HepG2 (cell line): ENCODE measurements around the gene PDIA2. TPM values are rescaled to one million over a fixed set of nuclear protein-coding genes. Genes with fewer than 3 reads are reported as not detected.

ENCODE experiments used
- ATAC-seq: fragments of 200-7000 bp; cut with Tn5 transposase; 3 replicates; pipeline ENCODE4 v1.9.1; 2020; ENCODE audit warnings: mild to moderate bottlenecking, moderate library complexity
- BruUV-seq: library from RNA; stranded (reverse); fragments of 400-500 nt; replicated peaks from 2 replicates; lab custom pipeline; 2021; lab: Mats Ljungman, UMichigan
- CTCF ChIA-PET: fragments of 300-600 bp; formaldehyde crosslinking; extraction: SDS; loops from one replicate; lab custom pipeline; 2021; ENCODE audit warnings: low total read pairs, inconsistent platforms, low intra/inter-chr PET ratio; lab: Yijun Ruan, JAX
- POLR2A ChIA-PET: fragments of 350-600 bp; sonication (Branson Sonifier 250); formaldehyde crosslinking; loops from one replicate; lab custom pipeline; 2020; ENCODE audit warnings: antibody characterized with exemption, inconsistent platforms; lab: Yijun Ruan, JAX
- DNase-seq: peaks from one replicate; pipeline ENCODE4 v3.0.0-alpha.2; 2015; ENCODE audit warnings: low spot score
- FAIRE-seq: peaks from 3 replicates; lab custom pipeline; 2011; peaks lifted over from hg19 to GRCh38; lab: Jason Lieb, UNC
- H2AFZ ChIP-seq: one replicate; pipeline ENCODE4 v1.6.1; 2011; ENCODE audit warnings: low read length, inconsistent platforms
- H3K27ac ChIP-seq: fragments of 300-600 bp; 3 replicates; pipeline ENCODE4 v1.8.0; 2011; ENCODE audit warnings: mixed run types, mild to moderate bottlenecking, mixed read lengths, low read length, inconsistent platforms; ENCODE audit not compliant: insufficient read depth; ENCODE audit errors: extremely low read length
- H3K27me3 ChIP-seq, 2 experiments: fragments of 200-600 bp in 1 of 2; 2 replicates in 1 of 2; 3 replicates in 1 of 2; pipeline versions ENCODE4 v1.6.0 to v1.8.0; 2011; ENCODE audit warnings: low read length in 2 of 2, mild to moderate bottlenecking in 2 of 2, moderate library complexity in 2 of 2, inconsistent platforms in 1 of 2; ENCODE audit not compliant: insufficient read depth in 2 of 2, control insufficient read depth in 1 of 2
- H3K36me3 ChIP-seq, 2 experiments: fragments of 200-600 bp in 1 of 2; replicated peaks in 1 of 2; 2 replicates in 1 of 2; 3 replicates in 1 of 2; pipeline versions ENCODE4 v1.5.1 to v1.8.0; 2011; ENCODE audit warnings: low read length in 2 of 2, inconsistent platforms in 1 of 2; ENCODE audit not compliant: insufficient read depth in 2 of 2, control insufficient read depth in 1 of 2
- H3K4me1 ChIP-seq: 2 replicates; pipeline ENCODE4 v1.5.1; 2012; ENCODE audit warnings: low read length, inconsistent platforms; ENCODE audit not compliant: insufficient read depth
- H3K4me2 ChIP-seq: 2 replicates; pipeline ENCODE4 v1.6.0; 2011; ENCODE audit warnings: low read depth, low read length, inconsistent platforms
- H3K4me3 ChIP-seq, 3 experiments: fragments of 200-600 bp in 1 of 3; sonication (generic), shearing (Covaris generic) in 1 of 3; replicated peaks in 1 of 3; 2 replicates each; pipeline ENCODE4 v1.5.1; 2011 to 2016; ENCODE audit warnings: low read length in 3 of 3, inconsistent platforms in 2 of 3, low read depth in 2 of 3, mild to moderate bottlenecking in 2 of 3, control low read depth in 1 of 3, mixed read lengths in 1 of 3; ENCODE audit not compliant: insufficient read depth in 1 of 3
- H3K79me2 ChIP-seq: one replicate; pipeline ENCODE4 v1.6.1; 2011; ENCODE audit warnings: low read length, inconsistent platforms; ENCODE audit not compliant: insufficient read depth
- H3K9ac ChIP-seq: 2 replicates; pipeline ENCODE4 v1.6.0; 2011; ENCODE audit warnings: mild to moderate bottlenecking, low read depth, low read length, inconsistent platforms; ENCODE audit not compliant: insufficient read depth
- H3K9me3 ChIP-seq: 2 replicates; pipeline ENCODE4 v1.5.1; 2012; ENCODE audit warnings: mild to moderate bottlenecking, low read length
- H4K20me1 ChIP-seq: 2 replicates; pipeline ENCODE4 v1.6.0; 2011; ENCODE audit warnings: inconsistent platforms, mild to moderate bottlenecking, low read length, moderate library complexity; ENCODE audit not compliant: insufficient read depth
- BRCA1 ChIP-seq: sonication (generic); formaldehyde crosslinking; IDR thresholded peaks from 2 replicates; pipeline ENCODE4 v1.4.0; 2020; ENCODE audit warnings: missing genetic modification reagents
- CHCHD3 ChIP-seq: sonication (generic); formaldehyde crosslinking; IDR thresholded peaks from 2 replicates; pipeline ENCODE4 v1.8.0; 2022; ENCODE audit warnings: mild to moderate bottlenecking, missing genetic modification reagents, moderate library complexity
- HIVEP1 ChIP-seq: sonication (generic); formaldehyde crosslinking; IDR thresholded peaks from 2 replicates; pipeline ENCODE4 v1.4.0; 2020; ENCODE audit warnings: mild to moderate bottlenecking, missing genetic modification reagents
- MAX ChIP-seq: IDR thresholded peaks from 2 replicates; pipeline ENCODE4 v1.6.1; 2012; ENCODE audit warnings: inconsistent platforms
- MZF1 ChIP-seq: sonication (generic); formaldehyde crosslinking; IDR thresholded peaks from 2 replicates; pipeline ENCODE4 v1.8.1; 2023; ENCODE audit warnings: mild to moderate bottlenecking, missing genetic modification reagents, borderline replicate concordance
- NR0B2 ChIP-seq: sonication (generic); formaldehyde crosslinking; IDR thresholded peaks from 2 replicates; pipeline ENCODE4 v1.4.0; 2020; ENCODE audit warnings: mild to moderate bottlenecking, missing genetic modification reagents
- SNAPC2 ChIP-seq: sonication (generic); formaldehyde crosslinking; IDR thresholded peaks from 2 replicates; pipeline ENCODE4 v1.8.1; 2022; ENCODE audit warnings: mild to moderate bottlenecking, missing genetic modification reagents
- TCF12 ChIP-seq, 2 experiments: fragments of 450-650 bp in 1 of 2; sonication (generic) in 1 of 2; formaldehyde crosslinking in 1 of 2; IDR thresholded peaks; 2 replicates each; pipeline versions ENCODE4 v1.6.1 to v1.8.0; 2017 to 2022; ENCODE audit warnings: antibody characterized with exemption in 1 of 2, mild to moderate bottlenecking in 1 of 2, missing genetic modification reagents in 1 of 2, moderate library complexity in 1 of 2
- TRAFD1 ChIP-seq: sonication (generic); formaldehyde crosslinking; IDR thresholded peaks from 2 replicates; pipeline ENCODE4 v1.5.1; 2020; ENCODE audit warnings: missing genetic modification reagents, mild to moderate bottlenecking, borderline replicate concordance
- ZBTB46 ChIP-seq: sonication (generic); formaldehyde crosslinking; IDR thresholded peaks from 2 replicates; pipeline ENCODE4 v1.4.0; 2020; ENCODE audit warnings: mild to moderate bottlenecking, missing genetic modification reagents, borderline replicate concordance
- ZNF256 ChIP-seq: sonication (generic); formaldehyde crosslinking; conservative IDR thresholded peaks from 2 replicates; pipeline ENCODE4 v1.4.0; 2020; ENCODE audit warnings: missing genetic modification reagents
- ZNF556 ChIP-seq: sonication (generic); formaldehyde crosslinking; IDR thresholded peaks from 2 replicates; pipeline ENCODE4 v1.4.0; 2020; ENCODE audit warnings: mild to moderate bottlenecking, missing genetic modification reagents, borderline replicate concordance
- WGBS: methylation state at CpG from one replicate; pipeline ENCODE4 v1.1.6; 2017; ENCODE audit warnings: low lambda C conversion rate; 5-methylcytosine and 5-hydroxymethylcytosine counted together
- in situ Hi-C: cut with HindIII; loops from 2 replicates; pipeline ENCODE4 v1.10.0; 2017; ENCODE audit warnings: low pct_unique_long_range_greater_than_20kb; ENCODE audit not compliant: extremely low pct_ligation_motif_present
- intact Hi-C: fragments of 100-400 bp; cut with micrococcal nuclease; formaldehyde crosslinking; loops from one replicate; pipeline ENCODE4 v1.10.0; 2022; ENCODE audit not compliant: unreplicated experiment
- polyA plus RNA-seq, 8 experiments: library from polyadenylated mRNA; depleted of rRNA in 3 of 8; stranded (reverse) in 7 of 8; unstranded in 1 of 8; fragments of >200 nt; fragmentation: Illumina TruSeq in 4 of 8; extraction: Trizol in 4 of 8; gene quantifications; 2 replicates each; pipeline versions ENCODE4 v1.2.1 to v1.2.3, GENCODE V29; 2011 to 2016; ENCODE audit warnings: low read depth in 4 of 8, missing spikeins in 1 of 8, mixed read lengths in 1 of 8; ENCODE audit not compliant: insufficient read depth in 1 of 8
- total RNA-seq, 5 experiments: library from RNA; depleted of rRNA; stranded (reverse); fragments of >200 nt; fragmentation: Illumina TruSeq; extraction: Trizol; gene quantifications; 2 replicates each; pipeline ENCODE4 v1.2.3, GENCODE V29; 2016; ENCODE audit warnings: low read depth in 1 of 5

The PDIA2 gene
- total and polyA plus RNA-seq, 2 of the 13 experiments (the other 11 are each of a cell fraction or from before 2014, with no cell fraction given) = 0.35 to 1.9 TPM

GRCh38 chr16:239948-240277 lies 43.1 kb upstream of the PDIA2 start (continued):
- TF ChIP-seq ZBTB46 (CRISPR knock-in tag) (no peak), ZNF556 (no peak), HIVEP1 (CRISPR knock-in tag) (no peak), BRCA1 (no peak), SNAPC2 (CRISPR knock-in tag) (no peak), MZF1 (CRISPR knock-in tag) (no peak), MAX (peak; percentile 17; the same call in 1 of the 2 replicates), TRAFD1 (CRISPR knock-in tag) (no peak)

- H3K4me1 ChIP-seq = peaks cover 24% of the 10 kb centered on the region
- ChIA-PET POLR2A (interaction anchor here (1.3 kb wide), 1 partner anchor 112 kb away, joined by 4 read pairs; the partner anchor contains the start of gene AXIN1), CTCF (interaction anchor here (0.6 kb wide), 1 partner anchor 122 kb away, joined by 4 read pairs; no protein-coding TSS in a partner anchor)
- H3K36me3 ChIP-seq = no peaks in the 10 kb centered on the region
- FAIRE-seq (no peak), ATAC-seq (no peak), DNase-seq (no peak)
- intact Hi-C loops = no loop called here
- in situ Hi-C loops = no loop called here
- H3K9ac ChIP-seq = no peak overlapping the region
- H3K4me2 ChIP-seq = no peak overlapping the region
- H3K27me3 ChIP-seq = no peaks in the 10 kb centered on the region
- H4K20me1 ChIP-seq = no peaks in the 10 kb centered on the region
- no peak overlapping the region for H3K27ac ChIP-seq
- BruUV-seq = no TSS peak
- H2AFZ ChIP-seq = no peak overlapping the region
- H3K4me3 ChIP-seq = no peak overlapping the region
- TF ChIP-seq ZNF256 (CRISPR knock-in tag) = no peak
- no peak for TF ChIP-seq NR0B2 (CRISPR knock-in tag)
- TF ChIP-seq TCF12 (IDR thresholded peaks at IDR 0.05) = no peak
- no peak for TF ChIP-seq TCF12 (CRISPR knock-in tag; IDR thresholded peaks at IDR 0.05)
- no peak for TF ChIP-seq CHCHD3
- H3K9me3 ChIP-seq = no peaks in the 10 kb centered on the region
- WGBS = 91% methylated on average over 8 of the region's 8 CpGs
- no peaks in the 10 kb centered on the region for H3K79me2 ChIP-seq
These were observed 42.4 kb upstream of the PDIA2 start for GRCh38 chr16:240559-240958.
